Measurements from ENCODE around the gene PBX4. TPM values are rescaled to one million over a fixed set of nuclear protein-coding genes. Genes with fewer than 3 reads are reported as not detected.
A peak's percentile ranks its signal among the peaks of the same experiment; 100 is the strongest.

Gene PBX4
- total RNA-seq, 2 donors from 2014 or later = 63.9 to 101 TPM

GRCh38 chr19:19637186-19637522 is 18.7 kb upstream of the PBX4 start:
- Mint-ChIP-seq H3K4me3 (no peak overlapping the region), H3K36me3 (ENCODE audit: low read depth) (peaks cover 94% of the 10 kb centered on the region), H3K9me3 (no peaks in the 10 kb centered on the region), H3K4me1 (peaks cover 7% of the 10 kb centered on the region), H3K27me3 (no peaks in the 10 kb centered on the region), H3K27ac (no peak overlapping the region)
- no peak for ATAC-seq (replicated peaks)

DNA sequence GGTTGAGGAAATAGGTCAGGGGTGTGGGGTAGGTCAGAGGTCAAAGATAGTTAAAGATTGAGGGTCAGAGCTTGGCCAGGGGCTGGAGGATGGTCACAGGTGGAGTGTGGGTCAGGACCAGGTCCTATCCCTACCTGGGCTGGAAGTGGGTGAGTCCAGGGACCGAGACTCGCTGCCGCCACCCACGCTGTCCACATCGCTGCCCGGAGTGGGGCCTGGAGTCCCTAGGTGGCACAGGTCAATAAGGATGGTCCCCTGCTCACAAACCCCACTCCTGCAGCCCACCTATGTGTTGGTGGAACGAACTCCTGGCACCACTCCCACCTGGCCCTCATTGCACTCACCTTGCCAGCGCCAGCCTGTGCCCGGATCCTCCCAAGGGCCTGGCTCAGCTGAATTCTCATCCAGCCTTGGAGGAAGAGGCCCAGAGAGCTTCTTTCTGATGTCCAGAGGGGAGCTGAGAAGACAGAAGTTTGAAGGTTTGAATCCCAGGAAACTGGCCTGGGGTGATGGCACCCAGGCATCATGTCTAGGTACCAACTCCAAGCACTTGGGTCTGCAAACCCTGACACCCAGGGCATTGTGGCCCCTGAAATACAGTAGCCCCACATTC is 18.2 kb upstream of the PBX4 start:
- no peaks in the 10 kb centered on the region for H3K27me3 Mint-ChIP-seq
- ATAC-seq (replicated peaks) = no peak
- peaks cover 94% of the 10 kb centered on the region for H3K36me3 Mint-ChIP-seq (ENCODE audit: low read depth)
- no peak overlapping the region for H3K27ac Mint-ChIP-seq
- H3K4me1 Mint-ChIP-seq = peaks cover 3% of the 10 kb centered on the region
- no peaks in the 10 kb centered on the region for H3K9me3 Mint-ChIP-seq
- no peak overlapping the region for H3K4me3 Mint-ChIP-seq

DNA sequence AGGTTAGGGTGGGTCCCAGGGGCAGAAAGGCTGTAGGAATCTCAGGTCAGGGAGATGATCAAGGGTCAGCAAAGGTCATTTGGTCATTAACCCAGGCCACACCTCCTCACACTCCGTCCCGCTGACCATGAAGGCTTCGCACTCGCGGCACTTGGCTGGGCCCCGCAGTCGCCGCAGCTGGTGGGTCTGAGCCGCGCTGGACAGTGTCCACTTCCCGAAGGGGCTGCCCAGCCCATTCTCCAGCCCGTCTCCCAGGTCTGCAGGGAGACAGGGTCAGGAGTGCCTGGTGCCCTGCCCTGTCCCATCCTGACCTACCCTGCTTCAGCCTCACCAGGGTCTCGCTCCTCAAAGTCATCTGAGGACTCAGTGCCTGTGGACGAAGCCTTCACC is 16.8 kb upstream of the PBX4 start:
- peaks cover 98% of the 10 kb centered on the region for H3K36me3 Mint-ChIP-seq (ENCODE audit: low read depth)
- ATAC-seq (replicated peaks) = no peak
- no peaks in the 10 kb centered on the region for H3K27me3 Mint-ChIP-seq
- peaks cover 3% of the 10 kb centered on the region for H3K4me1 Mint-ChIP-seq
- H3K9me3 Mint-ChIP-seq = no peaks in the 10 kb centered on the region
- H3K4me3 Mint-ChIP-seq = no peak overlapping the region
- peak overlapping the region; percentile 65 for H3K27ac Mint-ChIP-seq

- peak; percentile 23 for ATAC-seq (replicated peaks)
- H3K27me3 Mint-ChIP-seq = no peaks in the 10 kb centered on the region
- peaks cover 95% of the 10 kb centered on the region for H3K36me3 Mint-ChIP-seq (ENCODE audit: low read depth)
- peak overlapping the region; percentile 65 for H3K27ac Mint-ChIP-seq
- H3K9me3 Mint-ChIP-seq = no peaks in the 10 kb centered on the region
- H3K4me3 Mint-ChIP-seq = no peak overlapping the region
- peaks cover 3% of the 10 kb centered on the region for H3K4me1 Mint-ChIP-seq
These were observed 16.2 kb upstream of the PBX4 start for GRCh38 chr19:19634516-19635312.

DNA sequence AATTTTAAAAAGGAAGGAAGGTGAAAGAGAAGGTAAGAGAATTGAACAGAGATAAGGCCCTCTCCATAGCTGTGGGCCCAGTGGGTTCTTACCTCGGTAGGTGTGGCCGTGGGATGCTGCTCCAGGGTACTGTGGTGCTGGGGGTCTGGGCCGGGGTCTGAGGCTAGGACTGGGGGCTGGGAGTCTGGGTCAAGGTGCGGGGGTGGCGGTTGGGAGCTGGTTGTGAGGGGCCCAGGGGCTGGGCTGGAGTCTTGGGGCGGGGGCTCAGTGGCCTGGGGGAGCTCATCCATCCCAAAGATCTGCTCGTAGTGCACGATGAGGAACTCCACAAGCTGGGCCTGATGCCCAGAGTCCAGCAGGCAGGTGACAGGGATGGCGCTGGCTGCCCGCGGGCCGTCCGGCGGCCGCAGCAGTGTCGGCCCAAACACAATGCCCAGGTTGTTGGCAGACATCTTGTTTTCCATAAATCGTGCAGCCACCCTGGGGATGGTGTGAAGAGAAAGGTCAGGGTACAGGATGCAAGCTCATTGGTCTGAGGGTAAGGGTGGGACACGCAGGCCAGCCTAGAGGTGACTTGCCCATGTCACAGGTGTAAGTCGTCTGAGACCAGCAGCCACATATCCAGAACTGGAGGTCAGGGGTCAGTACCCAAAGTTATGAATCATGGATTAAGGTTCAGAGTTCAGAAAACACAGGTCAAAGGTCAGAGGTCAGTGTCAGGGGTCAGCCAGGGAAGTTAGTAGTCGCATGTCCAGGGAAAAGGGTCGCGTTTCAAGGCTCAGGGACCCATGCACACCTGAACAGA is 15.4 kb upstream of the PBX4 start:
- peaks cover 3% of the 10 kb centered on the region for H3K4me1 Mint-ChIP-seq
- H3K4me3 Mint-ChIP-seq = no peak overlapping the region
- peaks cover 89% of the 10 kb centered on the region for H3K36me3 Mint-ChIP-seq (ENCODE audit: low read depth)
- no peak overlapping the region for H3K27ac Mint-ChIP-seq
- no peak for ATAC-seq (replicated peaks)
- H3K27me3 Mint-ChIP-seq = no peaks in the 10 kb centered on the region
- no peaks in the 10 kb centered on the region for H3K9me3 Mint-ChIP-seq

GRCh38 chr19:19632661-19633060 is 14.2 kb upstream of the PBX4 start:
- peaks cover 5% of the 10 kb centered on the region for H3K4me1 Mint-ChIP-seq
- H3K4me3 Mint-ChIP-seq = no peak overlapping the region
- ATAC-seq (replicated peaks) = no peak
- peaks cover 85% of the 10 kb centered on the region for H3K36me3 Mint-ChIP-seq (ENCODE audit: low read depth)
- H3K27ac Mint-ChIP-seq = peak overlapping the region; percentile 11
- no peaks in the 10 kb centered on the region for H3K9me3 Mint-ChIP-seq
- no peaks in the 10 kb centered on the region for H3K27me3 Mint-ChIP-seq

GRCh38 chr19:19631346-19631745 is 12.9 kb upstream of the PBX4 start:
- Mint-ChIP-seq H3K4me3 (no peak overlapping the region), H3K4me1 (peaks cover 15% of the 10 kb centered on the region), H3K27me3 (no peaks in the 10 kb centered on the region), H3K27ac (no peak overlapping the region), H3K9me3 (no peaks in the 10 kb centered on the region), H3K36me3 (ENCODE audit: low read depth) (peaks cover 83% of the 10 kb centered on the region)
- no peak for ATAC-seq (replicated peaks)

DNA sequence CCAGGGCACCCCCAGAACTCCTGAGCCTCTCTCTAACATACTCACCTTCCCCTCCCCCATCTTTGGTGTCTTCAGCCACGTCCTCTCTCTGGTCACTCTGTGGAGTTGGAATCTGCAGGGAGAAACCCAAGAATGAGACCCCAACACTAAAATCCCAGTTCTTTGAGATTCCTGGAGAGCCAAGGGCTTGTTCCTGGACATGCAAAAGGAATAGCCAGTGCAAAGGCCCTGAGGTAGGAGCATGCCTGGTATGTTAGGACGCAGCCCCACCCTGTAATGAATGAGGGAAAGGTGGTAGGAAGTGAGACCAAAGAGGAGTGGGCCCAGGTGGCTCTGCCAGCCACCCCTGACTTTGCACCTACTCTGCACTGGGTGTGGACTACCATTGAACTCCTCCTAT is 11.9 kb upstream of the PBX4 start:
- Mint-ChIP-seq H3K4me3 (no peak overlapping the region), H3K27ac (no peak overlapping the region), H3K9me3 (no peaks in the 10 kb centered on the region), H3K27me3 (no peaks in the 10 kb centered on the region), H3K4me1 (peaks cover 19% of the 10 kb centered on the region), H3K36me3 (ENCODE audit: low read depth) (peaks cover 80% of the 10 kb centered on the region)
- ATAC-seq (replicated peaks) = no peak

DNA sequence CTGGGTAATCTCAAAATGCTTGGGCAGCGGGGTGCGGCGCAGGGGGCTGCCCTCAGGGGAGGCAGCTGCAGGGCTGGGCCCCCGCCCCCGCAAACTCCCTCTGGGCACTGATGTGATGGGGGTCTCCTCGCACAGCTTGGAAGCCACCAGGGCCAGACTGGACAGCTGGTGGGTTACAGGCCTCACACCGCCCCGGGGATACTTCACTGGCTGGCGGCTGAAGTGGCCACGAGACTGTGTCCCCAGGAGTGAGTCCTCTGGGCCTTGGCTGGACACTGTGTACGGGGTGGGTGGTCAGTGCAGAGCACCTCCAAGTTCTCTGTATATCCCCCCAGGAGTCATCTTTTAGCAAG is 11.6 kb upstream of the PBX4 start:
- no peak overlapping the region for H3K27ac Mint-ChIP-seq
- peaks cover 19% of the 10 kb centered on the region for H3K4me1 Mint-ChIP-seq
- no peak for ATAC-seq (replicated peaks)
- H3K9me3 Mint-ChIP-seq = no peaks in the 10 kb centered on the region
- H3K36me3 Mint-ChIP-seq (ENCODE audit: low read depth) = peaks cover 76% of the 10 kb centered on the region
- no peaks in the 10 kb centered on the region for H3K27me3 Mint-ChIP-seq
- no peak overlapping the region for H3K4me3 Mint-ChIP-seq

DNA sequence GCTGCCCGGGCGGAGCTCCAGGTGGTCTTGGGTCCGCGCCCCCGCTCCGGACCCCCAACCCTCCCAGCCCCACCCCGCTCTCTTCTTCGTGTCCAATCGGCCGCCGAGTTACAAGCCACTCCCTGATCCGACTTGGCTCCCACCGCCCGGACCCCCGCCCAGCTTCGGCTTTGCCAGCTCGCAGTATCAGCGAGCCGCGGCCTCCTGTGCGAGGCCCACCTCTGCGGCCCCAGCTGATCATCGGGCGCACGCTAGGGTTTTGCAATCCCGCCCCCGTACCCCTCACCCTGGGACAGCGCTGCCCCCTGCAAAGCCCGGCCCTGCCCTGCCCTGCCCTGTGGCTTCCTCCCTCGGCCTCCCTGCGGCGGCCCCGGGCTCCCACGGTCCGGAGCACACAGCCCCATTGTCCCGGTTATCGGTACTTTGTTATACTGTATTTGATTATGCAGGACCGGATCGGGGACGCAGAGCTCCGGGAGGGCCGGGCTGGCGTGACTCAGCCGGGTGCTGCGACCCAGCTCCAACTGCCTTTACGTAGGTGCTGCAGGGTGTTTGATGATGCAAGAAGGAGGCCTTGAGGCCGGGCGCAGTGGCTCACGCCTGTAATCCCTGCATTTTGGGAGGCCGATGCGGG is 10.1 kb upstream of the PBX4 start:
- Mint-ChIP-seq H3K27me3 (no peaks in the 10 kb centered on the region), H3K9me3 (no peaks in the 10 kb centered on the region), H3K36me3 (ENCODE audit: low read depth) (peaks cover 74% of the 10 kb centered on the region), H3K4me3 (peak overlapping the region; percentile 64), H3K27ac (peak overlapping the region; percentile 68), H3K4me1 (peaks cover 19% of the 10 kb centered on the region)
- ATAC-seq (replicated peaks) = peak; percentile 50

DNA sequence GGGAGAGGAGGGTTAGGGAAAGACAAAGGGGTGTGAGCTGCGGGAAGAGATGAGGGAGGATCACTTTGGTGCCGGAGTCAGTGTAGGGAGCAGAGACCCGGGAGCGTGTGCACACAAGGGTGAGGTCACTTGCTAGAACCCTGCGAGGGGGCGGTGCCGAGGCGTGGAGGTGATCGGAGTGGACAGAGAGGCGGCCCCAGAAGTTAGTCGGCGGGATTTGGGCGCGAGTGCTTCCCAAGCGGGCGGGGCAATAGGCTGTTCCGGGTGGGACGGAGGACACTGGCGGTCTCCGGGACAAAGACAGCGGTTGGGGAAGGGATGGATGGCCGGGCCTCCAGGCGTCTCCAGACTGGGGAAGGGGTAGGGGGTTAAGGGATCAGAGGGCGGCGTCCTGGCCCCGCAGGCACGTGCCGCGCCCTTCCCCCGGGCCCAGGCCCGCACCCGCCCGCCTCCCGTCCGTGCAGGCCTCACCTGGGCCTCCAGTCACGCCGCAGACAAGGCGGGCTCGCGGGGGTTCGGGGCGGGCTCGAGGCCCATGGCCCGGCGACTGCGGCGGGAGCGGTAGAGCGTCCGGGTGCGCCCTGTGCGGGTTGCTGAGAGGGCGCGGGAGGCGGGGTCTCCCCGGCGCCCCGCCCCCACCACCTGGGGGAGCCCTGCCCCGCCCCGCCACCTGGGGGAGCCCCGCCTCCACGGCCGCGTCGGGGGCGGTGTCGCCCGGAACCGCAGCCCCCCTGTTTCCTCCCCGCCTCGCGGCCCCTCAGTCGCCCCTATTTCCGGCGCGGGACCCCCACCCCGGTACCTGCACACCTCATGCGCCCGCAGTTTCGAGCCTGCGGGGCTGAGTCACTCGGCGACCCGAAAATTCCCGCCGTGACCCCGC is 9.4 kb upstream of the PBX4 start, which contains the start of gene LPAR2:
Gene LPAR2, minus strand, starts transcription at position 600 of the 880 bp plus-strand sequence. CDS start 945 bp downstream, outside the sequence.
- H3K27ac Mint-ChIP-seq = peak within 1 kb of the TSS; percentile 98
- H3K4me1 Mint-ChIP-seq = peaks cover 16% of the 10 kb centered on the region
- H3K9me3 Mint-ChIP-seq = no peaks in the 10 kb centered on the region
- peaks cover 72% of the 10 kb centered on the region for H3K36me3 Mint-ChIP-seq (ENCODE audit: low read depth)
- peak within 1 kb of the TSS; percentile 99 for H3K4me3 Mint-ChIP-seq
- H3K27me3 Mint-ChIP-seq = no peaks in the 10 kb centered on the region
- peak; percentile 79 for ATAC-seq (replicated peaks)

GRCh38 chr19:19626516-19627472 is 8.3 kb upstream of the PBX4 start:
- no peaks in the 10 kb centered on the region for H3K27me3 Mint-ChIP-seq
- H3K4me3 Mint-ChIP-seq = peak overlapping the region; percentile 99
- ATAC-seq (replicated peaks) = no peak
- no peaks in the 10 kb centered on the region for H3K9me3 Mint-ChIP-seq
- peaks cover 67% of the 10 kb centered on the region for H3K36me3 Mint-ChIP-seq (ENCODE audit: low read depth)
- H3K27ac Mint-ChIP-seq = peak overlapping the region; percentile 98
- H3K4me1 Mint-ChIP-seq = peaks cover 16% of the 10 kb centered on the region

DNA sequence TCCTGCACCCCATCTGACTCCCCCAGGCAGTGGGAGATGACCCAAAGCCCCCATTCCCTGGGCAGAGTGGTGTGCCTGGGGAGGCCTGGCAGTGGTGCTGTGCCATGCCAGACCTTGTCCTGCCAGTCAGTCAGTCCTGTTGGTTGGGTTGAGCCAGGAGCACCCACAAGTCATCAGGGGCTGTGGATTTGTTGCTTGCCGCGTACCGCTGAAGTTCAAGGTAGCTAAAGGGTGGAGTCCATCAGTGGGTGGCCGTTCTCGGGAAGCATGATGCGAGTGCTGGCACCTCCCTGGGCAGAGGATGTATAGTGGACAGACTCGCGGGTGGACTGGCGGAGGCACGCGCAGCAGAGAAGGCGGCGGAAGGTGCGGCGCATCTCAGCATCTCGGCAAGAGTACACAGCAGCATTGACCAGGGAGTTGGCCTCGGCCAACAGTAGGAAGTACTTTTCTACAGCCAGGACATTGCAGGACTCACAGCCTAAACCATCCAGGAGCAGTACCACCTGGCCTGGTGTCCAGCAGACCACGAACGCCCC is 5.6 kb upstream of the PBX4 start:
- Mint-ChIP-seq H3K27me3 (no peaks in the 10 kb centered on the region), H3K36me3 (ENCODE audit: low read depth) (peaks cover 49% of the 10 kb centered on the region), H3K27ac (no peak overlapping the region), H3K9me3 (no peaks in the 10 kb centered on the region), H3K4me1 (peaks cover 19% of the 10 kb centered on the region), H3K4me3 (no peak overlapping the region)
- no peak for ATAC-seq (replicated peaks)

Measured in activated T-helper 17 cell treated with anti-CD3 and anti-CD28 coated beads, Interleukin-2, amount 50 U/mL, for 72 hours (primary cell).